Measurements from ENCODE around the gene ABCC9. TPM values are rescaled to one million over a fixed set of nuclear protein-coding genes. Genes with fewer than 3 reads are reported as not detected.
"Not testable (repeated sequence)": the region's sequence is repeated elsewhere in the genome, so short reads cannot be mapped to it uniquely, and the experiment has no call there.

The ABCC9 gene
- total RNA-seq, 1 donor from 2014 or later = 33.3 TPM

DNA sequence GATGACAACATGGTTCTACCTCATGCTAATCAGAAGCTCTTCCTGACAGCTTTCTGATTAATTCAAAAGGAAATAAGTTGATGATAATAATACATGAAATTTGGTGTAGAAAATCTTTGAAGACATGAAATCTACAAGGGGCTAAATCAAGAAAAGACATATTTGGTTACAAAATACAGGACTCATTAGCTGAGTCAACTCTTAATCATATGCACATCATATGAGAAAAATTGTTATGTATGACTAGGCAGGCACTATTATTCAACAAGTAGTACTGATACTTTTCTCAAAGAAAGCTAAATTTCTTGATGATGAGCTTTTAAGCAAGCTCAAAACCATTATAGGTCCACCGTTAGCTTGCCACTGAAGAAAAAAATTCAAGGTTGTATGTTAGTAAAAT, 7.1 kb downstream of the ABCC9 start:
- no peak for DNase-seq (ENCODE audit: low spot score)

- no peak for DNase-seq (ENCODE audit: low spot score)
Measured at GRCh38 chr12:21933656-21934055, 7.6 kb downstream of the ABCC9 start.

- DNase-seq (ENCODE audit: low spot score) = not testable (repeated sequence)
Measured at GRCh38 chr12:21929972-21930371, 11.3 kb downstream of the ABCC9 start.

DNA sequence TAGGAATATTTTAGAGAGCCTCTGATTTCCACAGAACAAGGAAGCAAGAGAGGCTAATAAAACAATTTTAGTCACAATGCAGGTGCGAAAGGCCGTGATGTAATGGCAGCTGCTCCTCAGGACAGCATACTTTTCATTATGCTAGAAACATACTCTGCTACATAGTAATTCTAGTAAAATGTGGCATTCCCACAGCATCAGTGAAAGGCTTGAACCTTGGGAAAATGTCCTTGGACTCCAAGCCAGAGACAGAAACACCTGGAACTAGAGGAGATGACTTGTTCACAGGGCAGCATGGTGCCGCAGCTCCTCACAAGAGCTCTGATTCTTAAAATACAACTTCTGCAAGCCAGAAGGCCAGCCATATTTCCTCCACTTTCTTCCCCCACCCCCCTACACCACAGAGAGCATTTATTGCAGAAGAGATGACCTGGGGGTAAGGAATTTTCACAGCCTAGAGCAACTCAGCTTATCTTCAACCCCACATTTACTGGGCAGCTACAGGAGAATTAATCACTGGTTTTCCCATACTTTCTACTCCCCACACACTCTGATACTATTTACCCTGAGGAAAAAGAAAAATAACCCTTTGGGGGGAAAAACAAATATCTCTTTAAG, 15.8 kb downstream of the ABCC9 start:
- DNase-seq (ENCODE audit: low spot score) = no peak

- no peak for DNase-seq (ENCODE audit: low spot score)
Measured at GRCh38 chr12:21921436-21921835, 19.8 kb downstream of the ABCC9 start.

DNA sequence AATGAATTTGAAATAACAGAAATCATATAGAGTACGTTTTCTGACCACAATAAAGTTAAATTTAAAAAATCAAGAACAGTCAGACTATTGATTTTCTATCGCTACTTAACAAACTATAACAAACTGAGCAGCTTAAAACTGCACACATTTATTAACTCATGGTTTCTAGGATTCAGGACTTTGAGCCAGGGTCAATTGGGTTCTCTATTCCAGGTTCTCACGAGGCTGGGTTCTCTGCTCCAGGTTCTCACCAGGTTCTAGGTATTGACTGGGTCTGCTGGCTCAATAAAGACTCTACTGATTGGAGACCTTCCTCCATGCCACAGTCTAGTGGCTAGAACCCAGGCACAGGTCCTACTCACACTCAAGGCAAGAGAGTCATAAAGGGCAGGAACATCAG, 22.8 kb downstream of the ABCC9 start:
- no peak for DNase-seq (ENCODE audit: low spot score)

DNA sequence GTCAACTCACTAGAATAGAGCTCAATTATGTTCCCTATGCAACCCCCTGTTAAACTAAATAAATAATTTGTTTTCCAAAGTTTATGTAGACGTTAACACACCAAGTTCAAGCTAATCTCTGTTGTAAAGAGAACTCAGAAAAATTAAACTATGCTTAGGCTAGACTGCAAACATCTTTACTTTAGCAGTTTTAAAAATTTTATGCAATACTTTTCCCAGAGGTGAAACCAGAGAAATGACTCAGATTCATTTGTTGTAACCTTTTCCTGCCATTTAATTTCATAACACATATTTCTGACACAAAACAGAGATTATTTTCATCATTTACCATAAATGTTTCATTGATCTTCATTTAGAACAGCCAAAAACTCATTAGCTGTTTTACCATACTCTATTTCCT, 27.4 kb downstream of the ABCC9 start:
- no peak for DNase-seq (ENCODE audit: low spot score)

DNA sequence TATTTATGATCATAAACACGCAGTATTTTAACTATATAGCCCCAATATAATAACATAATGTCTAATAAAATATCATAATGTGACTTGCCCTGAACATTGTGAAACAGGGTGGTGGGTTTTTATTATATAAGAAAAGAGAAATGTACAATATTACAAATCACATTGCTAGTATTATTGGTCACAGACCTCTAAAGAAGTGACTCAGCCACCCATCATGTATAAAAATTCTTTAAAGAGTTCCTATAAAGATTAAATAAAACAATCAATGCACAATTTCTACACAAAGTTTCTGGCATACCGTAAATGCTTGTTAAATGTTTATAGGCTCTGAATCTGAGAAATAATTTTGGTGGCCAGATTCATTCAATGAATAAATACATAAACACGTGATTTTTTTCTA, 28.9 kb downstream of the ABCC9 start:
- DNase-seq (ENCODE audit: low spot score) = no peak

DNA sequence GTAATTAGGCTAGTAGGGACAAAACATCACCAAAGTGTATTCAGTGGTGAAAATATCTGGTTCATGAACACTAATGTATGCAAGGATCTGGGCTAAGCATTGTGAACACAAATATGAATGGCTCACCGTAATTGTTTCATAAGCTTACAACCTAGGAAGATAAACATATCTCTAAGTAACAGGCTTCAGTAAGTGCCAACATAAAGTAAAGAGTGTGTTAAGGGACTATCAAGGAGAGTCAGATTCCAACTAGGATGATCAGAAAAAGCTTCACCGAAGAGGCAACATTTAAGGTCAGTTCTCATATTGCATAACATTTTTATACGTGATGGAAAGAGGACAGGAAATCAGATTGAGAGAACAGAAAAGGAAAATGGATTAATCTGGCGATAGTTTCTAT, 29.4 kb downstream of the ABCC9 start:
- no peak for DNase-seq (ENCODE audit: low spot score)

DNA sequence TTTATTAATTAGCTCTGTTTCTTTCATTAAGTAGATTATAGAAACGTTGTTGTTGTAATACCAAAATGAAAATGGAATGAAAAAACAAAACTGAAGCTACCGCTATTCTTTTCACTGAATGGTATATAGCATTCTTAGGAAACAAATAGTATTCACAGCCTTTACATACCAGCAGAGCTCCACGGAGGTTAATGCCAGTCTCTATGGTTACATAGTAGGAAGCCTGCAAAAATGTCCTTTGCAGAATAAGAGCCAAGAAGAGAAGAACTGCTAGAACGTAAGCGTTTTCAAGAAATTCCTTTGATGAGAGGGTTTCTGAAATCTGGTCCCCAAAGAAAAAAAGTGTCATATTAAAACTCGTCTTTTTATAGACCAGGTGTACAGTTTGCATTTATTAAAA, 30.6 kb downstream of the ABCC9 start:
- no peak for DNase-seq (ENCODE audit: low spot score)

DNA sequence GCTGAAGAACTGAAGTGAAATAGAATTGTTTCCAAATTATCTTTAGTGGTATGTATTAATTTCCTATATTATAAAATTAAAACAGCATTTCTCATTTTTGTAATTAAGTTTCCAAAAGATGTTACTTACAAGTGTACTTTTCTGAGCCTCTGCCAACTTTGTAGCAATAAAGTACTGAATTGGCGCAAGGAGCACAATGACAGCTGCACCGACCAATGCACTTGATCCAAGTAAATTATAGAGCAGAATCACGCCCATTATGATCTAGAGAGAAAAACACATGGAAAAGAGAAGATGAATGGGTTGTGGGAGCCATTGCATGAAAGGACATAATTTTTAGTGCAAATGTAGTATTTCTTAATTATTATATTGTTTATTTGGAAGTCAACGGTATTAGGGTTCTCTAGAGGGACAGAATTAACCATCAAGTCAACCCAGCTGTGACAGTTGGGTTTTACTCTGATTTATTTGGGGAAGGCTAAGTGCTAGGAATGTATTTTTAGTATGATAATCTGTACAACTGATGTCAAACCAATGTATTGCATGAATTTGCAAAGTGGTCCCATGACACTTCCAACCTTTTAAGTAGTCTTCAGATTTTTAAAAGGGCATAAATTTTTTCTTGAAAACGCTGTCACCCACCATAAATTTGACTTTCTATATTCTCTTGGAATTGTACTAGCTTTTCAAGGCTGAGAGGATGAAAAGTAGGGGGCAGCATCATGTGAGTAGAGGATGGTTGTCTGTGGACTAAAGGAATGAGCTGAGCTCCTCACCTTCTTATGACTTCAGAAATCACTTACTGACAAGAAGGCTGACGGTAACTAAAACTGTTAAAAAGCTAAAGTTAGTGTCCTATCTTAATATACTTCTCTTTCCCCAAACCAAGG, 33.0 kb downstream of the ABCC9 start:
- no peak for DNase-seq (ENCODE audit: low spot score)

- DNase-seq (ENCODE audit: low spot score) = no peak
Measured at GRCh38 chr12:21906919-21907493, 34.2 kb downstream of the ABCC9 start.

DNA sequence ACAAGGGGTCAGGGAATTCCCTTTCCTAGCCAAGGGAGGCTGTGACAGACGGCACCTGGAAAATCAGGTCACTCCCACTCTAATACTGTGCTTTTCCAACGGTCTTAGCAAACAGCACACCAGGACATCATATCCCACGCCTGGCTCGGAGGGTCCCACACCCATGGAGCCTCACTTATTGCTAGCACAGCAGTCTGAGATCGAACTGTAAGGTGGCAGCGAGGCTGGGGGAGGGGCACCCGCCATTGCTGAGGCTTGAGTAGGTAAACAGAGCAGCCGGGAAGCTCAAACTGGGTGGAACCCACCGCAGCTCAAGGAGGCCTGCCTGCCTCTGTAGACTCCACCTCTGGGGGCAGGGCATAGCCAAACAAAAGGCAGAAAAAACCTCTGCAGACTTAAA, 41.7 kb downstream of the ABCC9 start:
- not testable (repeated sequence) for DNase-seq (ENCODE audit: low spot score)

GRCh38 chr12:21895651-21896050, 45.6 kb downstream of the ABCC9 start:
- no peak for DNase-seq (ENCODE audit: low spot score)

GRCh38 chr12:21894792-21895595, 46.2 kb downstream of the ABCC9 start:
- no peak for DNase-seq (ENCODE audit: low spot score)

DNA sequence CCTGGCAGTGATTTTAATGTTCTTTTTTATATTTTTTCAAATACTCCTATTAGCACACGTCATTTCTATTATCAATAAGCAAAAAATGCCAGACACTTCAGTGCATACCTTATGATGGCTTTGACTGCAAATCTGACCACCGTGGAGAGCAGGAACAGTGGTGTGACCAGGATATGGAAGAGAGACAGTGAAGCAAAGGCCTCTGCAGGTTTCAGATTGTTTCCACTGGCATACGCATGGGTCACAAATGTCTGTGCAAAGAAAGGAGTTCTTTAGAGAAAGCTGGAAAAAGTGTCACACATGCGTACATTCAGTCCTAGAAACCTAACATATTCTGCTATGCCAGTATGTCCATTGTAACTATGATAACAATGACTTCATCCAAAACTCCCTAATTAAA, 47.3 kb downstream of the ABCC9 start:
- DNase-seq (ENCODE audit: low spot score) = no peak

- DNase-seq (ENCODE audit: low spot score) = no peak
Measured at GRCh38 chr12:21892341-21892740, 48.9 kb downstream of the ABCC9 start.

GRCh38 chr12:21891751-21892217, 49.4 kb downstream of the ABCC9 start:
- DNase-seq (ENCODE audit: low spot score) = peak; percentile 54

DNA sequence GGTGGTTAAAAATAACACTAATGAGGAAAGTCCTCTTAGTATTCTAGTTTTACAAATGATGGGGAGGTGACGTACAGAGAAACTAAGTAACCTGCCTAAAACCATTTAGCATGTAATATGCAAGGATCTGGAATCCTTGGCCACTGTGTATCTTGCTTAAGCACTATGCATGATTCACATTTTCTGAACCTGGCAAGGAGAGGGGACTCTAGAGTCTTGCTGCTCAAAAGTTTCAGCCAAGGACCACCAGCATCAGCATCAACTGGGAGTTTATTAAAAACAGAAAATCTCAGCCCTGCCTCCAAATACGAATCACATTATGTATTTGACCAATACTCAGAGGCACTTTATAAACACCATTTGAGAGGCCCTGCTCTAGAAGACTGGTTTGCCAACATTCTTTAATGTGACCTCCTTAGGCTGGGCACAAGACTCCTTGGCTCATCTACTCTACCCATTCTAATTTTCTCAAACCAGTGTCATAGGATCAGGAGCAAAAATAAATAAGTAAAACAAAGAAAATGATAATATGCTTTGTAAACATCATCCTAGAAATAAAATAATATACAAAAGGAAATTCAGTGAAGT, 52.9 kb downstream of the ABCC9 start:
- no peak for DNase-seq (ENCODE audit: low spot score)

DNA sequence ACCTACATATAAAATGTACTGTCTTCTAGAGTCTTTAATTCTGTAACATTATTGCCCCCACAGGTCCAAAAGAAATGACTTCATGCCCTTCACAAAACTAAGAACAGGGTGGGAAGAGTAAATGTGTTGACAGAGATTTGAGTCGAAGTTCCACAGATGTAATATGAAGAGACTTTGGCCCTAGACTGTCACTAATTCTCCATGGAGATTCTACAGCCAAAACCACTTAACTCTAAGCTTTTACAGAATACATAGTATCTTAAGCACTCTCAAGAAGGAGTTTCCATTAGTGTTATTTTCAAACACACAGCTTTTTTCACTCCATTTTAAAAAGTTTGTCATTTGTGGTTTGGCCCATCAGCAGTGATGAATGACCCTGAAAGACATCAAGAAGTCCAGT, 56.3 kb downstream of the ABCC9 start:
- DNase-seq (ENCODE audit: low spot score) = no peak

- DNase-seq (ENCODE audit: low spot score) = no peak
Measured at GRCh38 chr12:21882635-21883034, 58.6 kb downstream of the ABCC9 start.

- no peak for DNase-seq (ENCODE audit: low spot score)
Measured at GRCh38 chr12:21881965-21882364, 59.3 kb downstream of the ABCC9 start.
